Hepatocyte (in vitro differentiated cells): ENCODE measurements around the gene WBP11. TPM values are rescaled to one million over a fixed set of nuclear protein-coding genes. Genes with fewer than 3 reads are reported as not detected.
"Not testable (repeated sequence)": the region's sequence is repeated elsewhere in the genome, so short reads cannot be mapped to it uniquely, and the experiment has no call there.

Experiments used
- DNase-seq: peaks from one replicate; pipeline ENCODE4 v3.0.0-alpha.2; 2016; ENCODE audit warnings: low spot score
- H2AFZ ChIP-seq: fragments of 200-600 bp; sonication (generic); 2 replicates; pipeline ENCODE4 v1.6.0; 2016; ENCODE audit warnings: antibody characterized with exemption, mild to moderate bottlenecking
- H3K27ac ChIP-seq: fragments of 200-600 bp; sonication (generic); 2 replicates; pipeline ENCODE4 v1.5.1; 2016; ENCODE audit warnings: mild to moderate bottlenecking
- H3K27me3 ChIP-seq: fragments of 200-600 bp; sonication (generic); 2 replicates; pipeline ENCODE4 v1.6.1; 2016
- H3K36me3 ChIP-seq: fragments of 200-600 bp; sonication (generic); replicated peaks from 2 replicates; pipeline ENCODE4 v1.5.1; 2016; ENCODE audit warnings: low read depth; ENCODE audit not compliant: insufficient read depth
- H3K4me1 ChIP-seq: fragments of 200-600 bp; sonication (generic); 2 replicates; pipeline ENCODE4 v1.5.1; 2016; ENCODE audit warnings: mild to moderate bottlenecking, moderate library complexity; ENCODE audit not compliant: insufficient read depth
- H3K4me2 ChIP-seq: fragments of 200-600 bp; sonication (generic); 2 replicates; pipeline ENCODE4 v1.6.0; 2016
- H3K4me3 ChIP-seq: fragments of 200-600 bp; sonication (generic); 2 replicates; pipeline ENCODE4 v1.5.1; 2016; ENCODE audit warnings: mild to moderate bottlenecking
- H3K79me2 ChIP-seq: fragments of 200-600 bp; sonication (generic); 2 replicates; pipeline ENCODE4 v1.6.0; 2017; ENCODE audit warnings: mild to moderate bottlenecking
- H3K9me2 ChIP-seq: fragments of 200-600 bp; sonication (generic); replicated peaks from 2 replicates; pipeline ENCODE4 v1.6.0; 2017; ENCODE audit warnings: mild to moderate bottlenecking; ENCODE audit not compliant: insufficient read depth
- H3K9me3 ChIP-seq: fragments of 200-600 bp; sonication (generic); 2 replicates; pipeline ENCODE4 v1.5.1; 2016; ENCODE audit warnings: low read depth, mild to moderate bottlenecking
- H4K20me1 ChIP-seq: fragments of 200-600 bp; sonication (generic); 2 replicates; pipeline ENCODE4 v1.6.0; 2016; ENCODE audit warnings: mild to moderate bottlenecking; ENCODE audit not compliant: insufficient read depth, poor library complexity, severe bottlenecking
- CTCF ChIP-seq: fragments of 200-600 bp; sonication (generic); IDR thresholded peaks from 2 replicates; pipeline ENCODE4 v1.5.1; 2016; ENCODE audit warnings: antibody characterized with exemption, mild to moderate bottlenecking; ENCODE audit not compliant: poor library complexity
- EZH2 ChIP-seq: fragments of 200-600 bp; sonication (generic); IDR thresholded peaks from 2 replicates; pipeline ENCODE4 v1.6.1; 2016; ENCODE audit warnings: antibody characterized with exemption, mild to moderate bottlenecking, borderline replicate concordance
- EZH2phosphoT487 ChIP-seq: fragments of 200-600 bp; sonication (generic); IDR thresholded peaks from one replicate; pipeline ENCODE4 v1.6.1; 2018; ENCODE audit warnings: antibody characterized with exemption, mild to moderate bottlenecking, low read depth, moderate library complexity; ENCODE audit not compliant: unreplicated experiment, severe bottlenecking
- WGBS: methylation state at CpG from one replicate; pipeline ENCODE4 v1.1.6; 2016; ENCODE audit warnings: low lambda C conversion rate; ENCODE audit errors: missing lambda C conversion rate; 5-methylcytosine and 5-hydroxymethylcytosine counted together
- polyA plus RNA-seq: library from polyadenylated mRNA; unstranded; fragments of >200 nt; fragmentation: Nextera tagmentation; extraction: Ambion mirVana; gene quantifications from 2 replicates; pipeline ENCODE4 v1.2.1, GENCODE V29; 2016
- total RNA-seq: library from RNA; depleted of rRNA; stranded (reverse); fragments of >200 nt; gene quantifications from 2 replicates; pipeline ENCODE4 v1.2.3, GENCODE V29; 2014

WBP11 gene
- total and polyA plus RNA-seq, 2 experiments from 2014 or later = 26.6 to 39.3 TPM

GRCh38 chr12:14743061-14743460 lies 60.2 kb downstream of the WBP11 start:
- Histone ChIP-seq H3K36me3 (no peaks in the 10 kb centered on the region), H4K20me1 (no peaks in the 10 kb centered on the region), H3K79me2 (no peaks in the 10 kb centered on the region), H3K27ac (no peak overlapping the region), H3K4me2 (no peak overlapping the region), H3K4me1 (no peaks in the 10 kb centered on the region), H3K27me3 (no peaks in the 10 kb centered on the region), H2AFZ (no peak overlapping the region), H3K9me2 (no peaks in the 10 kb centered on the region), H3K9me3 (peaks cover 5% of the 10 kb centered on the region), H3K4me3 (no peak overlapping the region)
- no peak for DNase-seq
- WGBS = 97% methylated on average over 1 of the region's 1 CpG
- TF ChIP-seq EZH2phosphoT487 = no peak
- no peak for TF ChIP-seq CTCF
- no peak for TF ChIP-seq EZH2

- Histone ChIP-seq H4K20me1 (no peaks in the 10 kb centered on the region), H3K9me2 (no peaks in the 10 kb centered on the region), H3K4me2 (no peak overlapping the region), H3K4me3 (no peak overlapping the region), H2AFZ (no peak overlapping the region), H3K36me3 (no peaks in the 10 kb centered on the region), H3K4me1 (no peaks in the 10 kb centered on the region), H3K27ac (no peak overlapping the region), H3K27me3 (no peaks in the 10 kb centered on the region), H3K9me3 (peaks cover 5% of the 10 kb centered on the region), H3K79me2 (no peaks in the 10 kb centered on the region)
- no peak for DNase-seq
- WGBS = 98% methylated on average over 2 of the region's 2 CpGs
- TF ChIP-seq EZH2 = no peak
These were observed 61.3 kb downstream of the WBP11 start for GRCh38 chr12:14741942-14742341.

- H3K4me3 ChIP-seq = no peak overlapping the region
- H3K27me3 ChIP-seq = no peaks in the 10 kb centered on the region
- TF ChIP-seq CTCF (no peak), EZH2phosphoT487 (no peak)
- no peak overlapping the region for H3K4me2 ChIP-seq
- DNase-seq = no peak
- H3K79me2 ChIP-seq = no peaks in the 10 kb centered on the region
- no peaks in the 10 kb centered on the region for H4K20me1 ChIP-seq
- no peaks in the 10 kb centered on the region for H3K9me2 ChIP-seq
- no peaks in the 10 kb centered on the region for H3K4me1 ChIP-seq
- WGBS = 79% methylated on average over 4 of the region's 4 CpGs
- no peak overlapping the region for H2AFZ ChIP-seq
- H3K36me3 ChIP-seq = no peaks in the 10 kb centered on the region
- H3K9me3 ChIP-seq = peaks cover 5% of the 10 kb centered on the region
- no peak overlapping the region for H3K27ac ChIP-seq
These were observed 62.1 kb downstream of the WBP11 start for GRCh38 chr12:14741153-14741552.

GRCh38 chr12:14736441-14736840 lies 66.8 kb downstream of the WBP11 start:
- not testable (repeated sequence) for H2AFZ ChIP-seq, DNase-seq, H3K36me3 ChIP-seq, H3K4me3 ChIP-seq, H3K9me3 ChIP-seq, H3K79me2 ChIP-seq, H4K20me1 ChIP-seq, H3K4me1 ChIP-seq, H3K4me2 ChIP-seq, H3K27me3 ChIP-seq, H3K27ac ChIP-seq, H3K9me2 ChIP-seq
- 93% methylated on average over 16 of the region's 16 CpGs for WGBS

Other genes with a start within 250 kb of the WBP11 start
- 19.1 and 20.8 TPM in 2 replicates for gene PLBD1, start 235.6 kb downstream of the WBP11 start, total RNA-seq
- gene PLBD1, start 235.6 kb downstream of the WBP11 start, polyA plus RNA-seq = 16.8 and 18.6 TPM in 2 replicates
- 47.6 and 48.1 TPM in 2 replicates for gene GUCY2C, start 106.9 kb downstream of the WBP11 start, total RNA-seq
- 12.9 and 26.5 TPM in 2 replicates for gene GUCY2C, start 106.9 kb downstream of the WBP11 start, polyA plus RNA-seq
- gene C12orf60, start 192 bp upstream of the WBP11 start, total RNA-seq = 1.5 and 2.3 TPM in 2 replicates
- 0.17 and 2.0 TPM in 2 replicates for gene C12orf60, start 192 bp upstream of the WBP11 start, polyA plus RNA-seq
- 1.7 and 3.2 TPM in 2 replicates for gene SMCO3, start 10.7 kb upstream of the WBP11 start, total RNA-seq
- 1.4 and 2.9 TPM in 2 replicates for gene SMCO3, start 10.7 kb upstream of the WBP11 start, polyA plus RNA-seq
- 4.9 and 6.3 TPM in 2 replicates for gene ART4, start 40.0 kb upstream of the WBP11 start, total RNA-seq
- 5.1 and 7.3 TPM in 2 replicates for gene ART4, start 40.0 kb upstream of the WBP11 start, polyA plus RNA-seq
- 115 and 117 TPM in 2 replicates for gene MGP, start 82.4 kb upstream of the WBP11 start, total RNA-seq
- gene MGP, start 82.4 kb upstream of the WBP11 start, polyA plus RNA-seq = 561 and 646 TPM in 2 replicates
- gene ERP27, start 135.1 kb upstream of the WBP11 start, total RNA-seq = 48.0 and 49.7 TPM in 2 replicates
- gene ERP27, start 135.1 kb upstream of the WBP11 start, polyA plus RNA-seq = 53.7 and 60.0 TPM in 2 replicates
- gene ARHGDIB, start 158.1 kb upstream of the WBP11 start, total RNA-seq = 13.3 and 20.4 TPM in 2 replicates
- gene ARHGDIB, start 158.1 kb upstream of the WBP11 start, polyA plus RNA-seq = 14.2 and 24.5 TPM in 2 replicates
- gene PDE6H, start 169.6 kb upstream of the WBP11 start, total RNA-seq = not detected in 2 replicates
- gene PDE6H, start 169.6 kb upstream of the WBP11 start, polyA plus RNA-seq = not detected in 2 replicates